Cardiac muscle cell (in vitro differentiated cells and primary cell): ENCODE measurements around the gene ZNF580. TPM values are rescaled to one million over a fixed set of nuclear protein-coding genes. Genes with fewer than 3 reads are reported as not detected.

Experiments used
- DNase-seq, 2 donors: peaks; one replicate each; pipeline versions ENCODE4 v3.0.0 to v3.0.0-alpha.2; 2010 to 2017; ENCODE audit warnings: low read depth in 1 of 2, low spot score in 1 of 2
- H3K27ac ChIP-seq: fragments of 200-600 bp; sonication (generic); 2 replicates; pipeline ENCODE4 v1.5.1; 2016
- H3K27me3 ChIP-seq: fragments of 200-600 bp; sonication (generic); 2 replicates; pipeline ENCODE4 v1.6.0; 2016; ENCODE audit warnings: control low read depth
- H3K36me3 ChIP-seq: fragments of 200-600 bp; sonication (generic); 2 replicates; pipeline ENCODE4 v1.5.1; 2016; ENCODE audit warnings: control low read depth
- H3K4me1 ChIP-seq: fragments of 200-600 bp; sonication (generic); 2 replicates; pipeline ENCODE4 v1.8.1; 2017; ENCODE audit warnings: low read depth, mild to moderate bottlenecking, mixed run types
- H3K4me3 ChIP-seq: fragments of 200-600 bp; sonication (generic); 2 replicates; pipeline ENCODE4 v1.5.1; 2016; ENCODE audit warnings: mild to moderate bottlenecking
- H3K9me3 ChIP-seq: fragments of 200-600 bp; sonication (generic); 2 replicates; pipeline ENCODE4 v1.5.1; 2017; ENCODE audit warnings: low read depth, mild to moderate bottlenecking, control low read depth
- CTCF ChIP-seq: IDR thresholded peaks from 2 replicates; pipeline ENCODE4 v1.5.1; 2012; ENCODE audit warnings: low read depth, mild to moderate bottlenecking, low read length
- polyA plus RNA-seq: library from polyadenylated mRNA; unstranded; fragments of >200 nt; fragmentation: Nextera tagmentation; extraction: Ambion mirVana; gene quantifications from 2 replicates; pipeline ENCODE4 v1.2.1, GENCODE V29; 2016
- total RNA-seq: library from RNA; depleted of rRNA; stranded (reverse); fragments of >200 nt; gene quantifications from 2 replicates; pipeline ENCODE4 v1.2.3, GENCODE V29; 2016

Gene ZNF580
- total and polyA plus RNA-seq, 2 experiments from 2014 or later, result 78.4 to 124 TPM

GRCh38 chr19:55622242-55622969 lies 18.4 kb upstream of the ZNF580 start:
- no peak for DNase-seq
- peaks cover 5% of the 10 kb centered on the region for H3K36me3 ChIP-seq
- H3K27me3 ChIP-seq, result no peaks in the 10 kb centered on the region
- H3K9me3 ChIP-seq, result no peaks in the 10 kb centered on the region
- H3K27ac ChIP-seq, result no peak overlapping the region
- peaks cover 3% of the 10 kb centered on the region for H3K4me1 ChIP-seq
- no peak for TF ChIP-seq CTCF
- H3K4me3 ChIP-seq, result no peak overlapping the region

- H3K4me1 ChIP-seq, result peaks cover 3% of the 10 kb centered on the region
- H3K9me3 ChIP-seq, result no peaks in the 10 kb centered on the region
- no peak overlapping the region for H3K4me3 ChIP-seq
- H3K27me3 ChIP-seq, result no peaks in the 10 kb centered on the region
- no peak for DNase-seq
- H3K36me3 ChIP-seq, result peaks cover 2% of the 10 kb centered on the region
- no peak for TF ChIP-seq CTCF
- H3K27ac ChIP-seq, result no peak overlapping the region
Observed at GRCh38 chr19:55623130-55623529, 17.7 kb upstream of the ZNF580 start.

- Histone ChIP-seq H3K4me3 (peak overlapping the region; percentile 51), H3K4me1 (peaks cover 3% of the 10 kb centered on the region), H3K27me3 (no peaks in the 10 kb centered on the region), H3K27ac (no peak overlapping the region), H3K36me3 (peaks cover 2% of the 10 kb centered on the region), H3K9me3 (no peaks in the 10 kb centered on the region)
- DNase-seq, result no peak
- no peak for TF ChIP-seq CTCF
Observed at GRCh38 chr19:55623561-55623960, 17.2 kb upstream of the ZNF580 start.

- Histone ChIP-seq H3K9me3 (no peaks in the 10 kb centered on the region), H3K4me1 (peaks cover 3% of the 10 kb centered on the region), H3K27me3 (no peaks in the 10 kb centered on the region), H3K36me3 (peaks cover 2% of the 10 kb centered on the region), H3K27ac (peak within 1 kb of the TSS; percentile 99), H3K4me3 (peak within 1 kb of the TSS; percentile 51)
- TF ChIP-seq CTCF, result no peak
- peak; percentile 95 to 98 for DNase-seq
Observed at GRCh38 chr19:55624109-55625003, 16.4 kb upstream of the ZNF580 start, which contains the start of gene ZNF784. Gene ZNF784 (minus strand): TSS chr19:55624566. CDS start chr19:55624561, 5 bp downstream.

GRCh38 chr19:55625004-55625326 lies 15.8 kb upstream of the ZNF580 start:
- no peak for DNase-seq
- TF ChIP-seq CTCF, result no peak
- Histone ChIP-seq H3K36me3 (peaks cover 2% of the 10 kb centered on the region), H3K4me3 (peak overlapping the region; percentile 51), H3K27ac (peak overlapping the region; percentile 99), H3K4me1 (peaks cover 3% of the 10 kb centered on the region), H3K27me3 (no peaks in the 10 kb centered on the region), H3K9me3 (no peaks in the 10 kb centered on the region)
